OCI-LY1 (cell line): ENCODE data around the gene JMJD4.

Experiments
- H2AFZ ChIP-seq: fragments of 200-600 bp; sonication (generic), shearing (Covaris generic); 2 replicates; pipeline ENCODE4 v1.6.0; 2014; ENCODE audit warnings: antibody characterized with exemption, mild to moderate bottlenecking, low read length
- H3F3A ChIP-seq: fragments of 200-600 bp; sonication (generic), shearing (Covaris generic); 2 replicates; pipeline ENCODE4 v1.6.0; 2014; ENCODE audit warnings: mild to moderate bottlenecking, antibody characterized with exemption, low read length, moderate library complexity; ENCODE audit not compliant: insufficient read depth
- H3K27ac ChIP-seq: fragments of 200-600 bp; sonication (generic); 2 replicates; pipeline ENCODE4 v1.5.1; 2014; ENCODE audit warnings: low read length, mixed run types, mild to moderate bottlenecking, low read depth; ENCODE audit not compliant: poor library complexity, severe bottlenecking
- H3K27me3 ChIP-seq: fragments of 200-600 bp; sonication (generic); 2 replicates; pipeline ENCODE4 v1.6.0; 2014; ENCODE audit warnings: antibody characterized with exemption, mild to moderate bottlenecking, low read length, moderate library complexity; ENCODE audit not compliant: insufficient read depth
- H3K36me3 ChIP-seq: fragments of 200-600 bp; sonication (generic); 2 replicates; pipeline ENCODE4 v1.6.1; 2014; ENCODE audit warnings: mild to moderate bottlenecking, antibody characterized with exemption, low read length, moderate library complexity, mixed read lengths; ENCODE audit not compliant: insufficient read depth
- H3K4me1 ChIP-seq: fragments of 200-600 bp; sonication (generic); 2 replicates; pipeline ENCODE4 v1.5.1; 2014; ENCODE audit warnings: mild to moderate bottlenecking, low read length, moderate library complexity; ENCODE audit not compliant: insufficient read depth, severe bottlenecking
- H3K4me2 ChIP-seq: fragments of 200-600 bp; sonication (generic), shearing (Covaris generic); 2 replicates; pipeline ENCODE4 v1.6.1; 2014; ENCODE audit warnings: low read length
- H3K4me3 ChIP-seq: fragments of 200-600 bp; sonication (generic); 2 replicates; pipeline ENCODE4 v1.5.1; 2014; ENCODE audit warnings: low read length, low read depth, mild to moderate bottlenecking, mixed read lengths; ENCODE audit not compliant: poor library complexity, severe bottlenecking
- H3K79me2 ChIP-seq: fragments of 200-600 bp; shearing (Covaris generic); 2 replicates; pipeline ENCODE4 v1.6.1; 2016; ENCODE audit warnings: mixed run types, low read length, mixed read lengths; ENCODE audit not compliant: insufficient read depth
- H3K9ac ChIP-seq: fragments of 200-600 bp; sonication (generic), shearing (Covaris generic); 2 replicates; pipeline ENCODE4 v1.6.1; 2014; ENCODE audit warnings: mild to moderate bottlenecking, low read length, mixed read lengths
- H3K9me2 ChIP-seq: fragments of 200-600 bp; sonication (generic), shearing (Covaris generic); 2 replicates; pipeline ENCODE4 v1.6.1; 2014; ENCODE audit warnings: low read depth, mild to moderate bottlenecking, low read length, mixed read lengths
- H3K9me3 ChIP-seq: fragments of 200-600 bp; shearing (Covaris generic); 2 replicates; pipeline ENCODE4 v1.6.1; 2014; ENCODE audit warnings: low read length, mixed read lengths
- H4K20me1 ChIP-seq: fragments of 200-600 bp; sonication (generic), shearing (Covaris generic); 2 replicates; pipeline ENCODE4 v1.6.0; 2016; ENCODE audit warnings: mild to moderate bottlenecking, low read length; ENCODE audit not compliant: insufficient read depth
- EZH2 ChIP-seq: fragments of 200-600 bp; sonication (generic), shearing (Covaris generic); IDR thresholded peaks from 2 replicates; pipeline ENCODE4 v1.8.0; 2017; ENCODE audit warnings: borderline replicate concordance, mixed run types, mild to moderate bottlenecking, antibody characterized with exemption, low read length, moderate library complexity, mixed read lengths
- TF ChIP-seq, protein P1 (sequence below): fragments of 200-600 bp; sonication (generic), shearing (Covaris generic); IDR thresholded peaks from 2 replicates; pipeline ENCODE4 v1.5.1; 2017; ENCODE audit warnings: mild to moderate bottlenecking, antibody characterized with exemption, low read length, moderate library complexity, mixed read lengths

JMJD4 gene

DNA sequence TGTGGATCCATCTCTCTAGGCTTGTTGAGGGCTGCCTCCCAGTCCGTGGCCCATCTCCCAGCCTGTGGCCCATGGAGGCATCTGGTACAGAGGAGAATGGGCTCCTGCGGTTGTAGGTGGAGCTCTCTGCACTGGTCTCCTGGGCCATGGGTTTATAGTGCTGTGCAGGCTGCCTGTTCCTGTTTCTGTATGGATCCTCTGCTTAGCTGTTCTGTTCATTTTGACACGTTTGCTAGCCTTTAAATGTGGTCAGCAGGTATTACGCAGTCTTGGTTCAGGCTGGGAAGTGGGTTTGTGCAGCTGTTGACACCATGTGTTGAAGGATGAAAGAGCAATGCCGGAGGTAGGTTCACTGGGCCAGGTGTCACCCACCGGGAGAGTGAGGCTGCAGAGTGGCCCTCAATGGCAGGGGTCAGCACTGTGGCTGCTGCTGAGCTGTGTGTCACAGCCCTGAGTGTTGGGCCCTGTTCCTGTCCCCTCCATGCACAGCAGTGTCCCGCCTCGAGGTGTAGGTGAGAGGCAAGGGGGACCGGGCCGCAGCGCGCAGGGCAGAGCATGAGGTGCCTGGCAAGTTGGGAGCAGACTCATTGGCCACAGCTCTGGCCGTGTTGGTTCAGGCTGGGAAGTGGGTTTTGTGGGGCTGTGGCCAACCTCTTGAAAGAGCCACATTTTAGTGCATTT, 39.1 kb upstream of the JMJD4 start:
- peaks cover 3% of the 10 kb centered on the region; the same call in 1 of the 2 replicates for H3K36me3 ChIP-seq
- no peak overlapping the region for H2AFZ ChIP-seq
- H3K4me2 ChIP-seq: no peak overlapping the region
- H3K27ac ChIP-seq: no peak overlapping the region
- H3K9me2 ChIP-seq: no peaks in the 10 kb centered on the region
- H3K9me3 ChIP-seq: no peaks in the 10 kb centered on the region
- H3K79me2 ChIP-seq: no peaks in the 10 kb centered on the region
- H3K4me1 ChIP-seq: no peaks in the 10 kb centered on the region
- H3K27me3 ChIP-seq: no peaks in the 10 kb centered on the region
- H3K9ac ChIP-seq: no peak overlapping the region
- no peak overlapping the region for H3K4me3 ChIP-seq
- no peaks in the 10 kb centered on the region for H3F3A ChIP-seq
- TF ChIP-seq, protein P1, sequence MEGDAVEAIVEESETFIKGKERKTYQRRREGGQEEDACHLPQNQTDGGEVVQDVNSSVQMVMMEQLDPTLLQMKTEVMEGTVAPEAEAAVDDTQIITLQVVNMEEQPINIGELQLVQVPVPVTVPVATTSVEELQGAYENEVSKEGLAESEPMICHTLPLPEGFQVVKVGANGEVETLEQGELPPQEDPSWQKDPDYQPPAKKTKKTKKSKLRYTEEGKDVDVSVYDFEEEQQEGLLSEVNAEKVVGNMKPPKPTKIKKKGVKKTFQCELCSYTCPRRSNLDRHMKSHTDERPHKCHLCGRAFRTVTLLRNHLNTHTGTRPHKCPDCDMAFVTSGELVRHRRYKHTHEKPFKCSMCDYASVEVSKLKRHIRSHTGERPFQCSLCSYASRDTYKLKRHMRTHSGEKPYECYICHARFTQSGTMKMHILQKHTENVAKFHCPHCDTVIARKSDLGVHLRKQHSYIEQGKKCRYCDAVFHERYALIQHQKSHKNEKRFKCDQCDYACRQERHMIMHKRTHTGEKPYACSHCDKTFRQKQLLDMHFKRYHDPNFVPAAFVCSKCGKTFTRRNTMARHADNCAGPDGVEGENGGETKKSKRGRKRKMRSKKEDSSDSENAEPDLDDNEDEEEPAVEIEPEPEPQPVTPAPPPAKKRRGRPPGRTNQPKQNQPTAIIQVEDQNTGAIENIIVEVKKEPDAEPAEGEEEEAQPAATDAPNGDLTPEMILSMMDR: no peak
- no peak for TF ChIP-seq EZH2
- no peaks in the 10 kb centered on the region for H4K20me1 ChIP-seq

DNA sequence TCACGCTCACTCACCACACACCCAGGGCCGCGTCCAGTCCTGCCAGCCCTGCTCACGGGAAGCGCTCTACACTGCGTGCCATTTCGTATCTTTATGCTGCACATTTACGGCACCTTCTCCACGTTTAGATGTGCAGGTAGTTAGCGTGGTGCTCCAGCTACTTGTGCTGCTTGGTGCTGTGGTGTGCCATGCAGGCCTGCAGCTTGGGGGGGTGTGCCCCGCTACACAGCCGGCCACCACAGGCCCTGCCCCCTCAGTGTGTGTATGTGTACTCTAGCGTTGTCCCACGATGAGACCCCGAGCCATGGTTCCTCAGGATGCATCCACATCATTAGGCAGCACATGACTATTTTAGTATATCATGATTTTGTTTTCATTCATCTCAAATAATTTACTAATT, 38.5 kb upstream of the JMJD4 start:
- H3K4me3 ChIP-seq: no peak overlapping the region
- H3K4me1 ChIP-seq: no peaks in the 10 kb centered on the region
- H3K4me2 ChIP-seq: no peak overlapping the region
- no peak for TF ChIP-seq EZH2
- TF ChIP-seq, protein P1: no peak
- no peaks in the 10 kb centered on the region for H3K9me2 ChIP-seq
- H3K9me3 ChIP-seq: no peaks in the 10 kb centered on the region
- no peaks in the 10 kb centered on the region for H3K79me2 ChIP-seq
- peaks cover 9% of the 10 kb centered on the region; the same call in 1 of the 2 replicates for H3K36me3 ChIP-seq
- no peaks in the 10 kb centered on the region for H3K27me3 ChIP-seq
- no peak overlapping the region for H3K9ac ChIP-seq
- no peak overlapping the region for H2AFZ ChIP-seq
- no peaks in the 10 kb centered on the region for H3F3A ChIP-seq
- H3K27ac ChIP-seq: no peak overlapping the region
- no peaks in the 10 kb centered on the region for H4K20me1 ChIP-seq

DNA sequence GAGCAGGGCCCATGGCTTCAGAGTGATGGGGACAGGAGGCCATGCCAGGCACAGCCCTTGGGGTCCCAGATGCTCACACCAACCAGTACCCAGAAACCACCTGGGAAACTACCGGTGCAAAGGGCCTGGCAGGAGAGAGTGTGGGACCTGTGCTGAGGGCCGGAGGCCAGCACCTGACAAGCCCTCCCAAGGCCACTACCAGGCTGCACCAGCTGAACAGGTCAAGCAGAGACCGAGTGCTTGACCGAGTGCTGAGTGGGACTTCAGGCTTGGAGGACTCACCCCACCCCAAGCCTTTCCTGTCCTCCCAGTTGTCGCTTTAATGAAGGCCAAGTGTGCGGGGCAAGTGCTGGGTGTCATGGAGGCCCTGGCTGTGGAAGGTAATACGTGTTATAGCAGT, 36.7 kb upstream of the JMJD4 start:
- Histone ChIP-seq H3F3A (no peaks in the 10 kb centered on the region), H3K9me3 (no peaks in the 10 kb centered on the region), H3K4me1 (no peaks in the 10 kb centered on the region), H3K27me3 (no peaks in the 10 kb centered on the region), H3K27ac (no peak overlapping the region), H3K79me2 (no peaks in the 10 kb centered on the region), H3K36me3 (peaks cover 26% of the 10 kb centered on the region), H3K9ac (no peak overlapping the region), H3K9me2 (no peaks in the 10 kb centered on the region), H4K20me1 (no peaks in the 10 kb centered on the region), H3K4me2 (no peak overlapping the region), H3K4me3 (no peak overlapping the region), H2AFZ (no peak overlapping the region)
- TF ChIP-seq EZH2: no peak
- TF ChIP-seq, protein P1: no peak
